ENCODE measurements around the gene ZNF148.
A peak's percentile ranks its signal among the peaks of the same experiment; 100 is the strongest.

Gene ZNF148

DNA sequence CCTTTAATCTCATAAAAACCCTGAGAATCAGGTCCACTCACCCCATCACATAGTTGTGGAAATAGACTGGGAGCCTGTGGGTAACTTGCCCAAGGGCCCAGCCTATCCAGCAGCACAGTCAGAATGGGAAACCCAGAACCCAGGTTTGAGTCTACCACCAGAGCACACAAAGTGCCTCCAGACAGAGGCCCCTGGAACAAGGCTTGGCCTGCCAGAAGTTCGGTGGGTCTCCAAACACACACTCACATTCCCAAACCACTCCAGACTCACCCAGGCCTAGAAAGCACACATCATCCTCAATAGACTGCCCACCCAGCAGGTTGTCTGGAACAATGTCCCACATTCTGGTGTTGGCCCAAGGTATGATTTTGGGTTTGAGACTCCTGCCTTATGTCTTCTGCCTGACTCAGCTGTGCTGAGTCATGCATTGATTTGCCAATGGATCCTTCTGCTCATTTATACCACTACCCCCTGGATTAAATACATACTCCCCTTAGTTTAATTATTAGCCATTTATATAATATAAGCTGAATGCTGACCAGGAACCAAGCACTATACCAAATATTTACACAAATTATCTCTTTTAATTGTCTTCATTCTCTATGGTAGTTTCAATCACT lies 167.1 kb downstream of the ZNF148 start:
- Histone ChIP-seq H2BK15ac (replicated peaks; ENCODE audit: low read depth) (no peak overlapping the region), H3K56ac (ENCODE audit: low read length) (no peak overlapping the region), H3K27me3 (ENCODE audit: insufficient read depth, low read length, poor library complexity) (no peaks in the 10 kb centered on the region)

DNA sequence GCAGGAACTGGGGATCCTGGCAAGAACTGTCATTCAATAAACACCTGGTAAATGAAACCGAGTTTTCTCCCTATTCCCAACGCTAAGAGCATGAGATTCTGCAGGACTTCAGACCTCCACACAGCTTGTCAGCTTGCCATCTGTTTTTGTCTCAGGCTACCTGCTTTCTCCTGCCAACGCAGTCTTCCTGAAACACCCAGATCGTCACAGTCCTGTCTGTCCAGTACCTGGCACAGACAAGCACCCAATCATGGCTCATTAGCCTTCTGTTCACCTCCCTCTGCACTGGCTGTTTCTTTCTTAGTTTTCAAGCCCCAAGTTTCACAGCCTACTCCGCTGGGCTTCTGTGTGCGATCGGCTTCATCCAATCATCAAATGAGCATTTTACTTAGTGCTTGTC lies 167.6 kb downstream of the ZNF148 start:
- no peaks in the 10 kb centered on the region for H3K36me3 ChIP-seq (ENCODE audit: control insufficient read depth, insufficient read depth, low read length)
- no peak overlapping the region for H3K18ac ChIP-seq (ENCODE audit: low read length)
- H3K27ac ChIP-seq (ENCODE audit: low read depth, low read length): no peak overlapping the region
- H2BK120ac ChIP-seq (ENCODE audit: low read depth, low read length): no peak overlapping the region
- no peak overlapping the region for H3K56ac ChIP-seq (ENCODE audit: low read length)
- H3K79me1 ChIP-seq (ENCODE audit: low read length): no peaks in the 10 kb centered on the region
- H2BK15ac ChIP-seq (replicated peaks; ENCODE audit: low read depth): no peak overlapping the region
- no peak overlapping the region for H4K5ac ChIP-seq (ENCODE audit: low read length)
- WGBS (ENCODE audit: extremely low coverage, insufficient coverage, low lambda C conversion rate): no CpG with 5 or more reads among the region's 7 CpGs
- DNase-seq: no peak
- no peak overlapping the region for H3K9ac ChIP-seq (ENCODE audit: low read length)
- H3K23ac ChIP-seq (ENCODE audit: low read length): no peak overlapping the region
- no peak overlapping the region for H3K4me2 ChIP-seq (ENCODE audit: low read length)
- no peaks in the 10 kb centered on the region for H3K4me1 ChIP-seq (ENCODE audit: control insufficient read depth, low read depth, low read length)
- no peak overlapping the region for H2AK5ac ChIP-seq (ENCODE audit: low read length)
- H3K4me3 ChIP-seq (ENCODE audit: low read length): no peak overlapping the region
- no peak overlapping the region for H4K8ac ChIP-seq (ENCODE audit: low read depth, low read length)
- H3K79me2 ChIP-seq (ENCODE audit: control insufficient read depth, insufficient read depth, low read length): no peaks in the 10 kb centered on the region
- no peaks in the 10 kb centered on the region for H3K27me3 ChIP-seq (ENCODE audit: insufficient read depth, low read length, poor library complexity)
- no peak overlapping the region for H2BK5ac ChIP-seq (ENCODE audit: low read length)
- H3K4ac ChIP-seq (ENCODE audit: low read depth, low read length): no peak overlapping the region

More for the DNA sequence above, 167.1 kb downstream of the ZNF148 start:
- Histone ChIP-seq H3K4me3 (ENCODE audit: low read length) (no peak overlapping the region), H3K4me2 (ENCODE audit: low read length) (no peak overlapping the region), H3K9ac (ENCODE audit: low read length) (no peak overlapping the region), H3K4ac (ENCODE audit: low read depth, low read length) (no peak overlapping the region), H3K4me1 (ENCODE audit: control insufficient read depth, low read depth, low read length) (no peaks in the 10 kb centered on the region), H3K79me1 (ENCODE audit: low read length) (no peaks in the 10 kb centered on the region), H4K5ac (ENCODE audit: low read length) (no peak overlapping the region), H3K18ac (ENCODE audit: low read length) (no peak overlapping the region), H3K27ac (ENCODE audit: low read depth, low read length) (no peak overlapping the region), H3K23ac (ENCODE audit: low read length) (no peak overlapping the region), H2BK120ac (ENCODE audit: low read depth, low read length) (no peak overlapping the region), H2BK5ac (ENCODE audit: low read length) (no peak overlapping the region), H2AK5ac (ENCODE audit: low read length) (no peak overlapping the region), H3K36me3 (ENCODE audit: control insufficient read depth, insufficient read depth, low read length) (no peaks in the 10 kb centered on the region), H4K8ac (ENCODE audit: low read depth, low read length) (no peak overlapping the region), H3K79me2 (ENCODE audit: control insufficient read depth, insufficient read depth, low read length) (no peaks in the 10 kb centered on the region)
- no peak for DNase-seq
- WGBS (ENCODE audit: extremely low coverage, insufficient coverage, low lambda C conversion rate): no CpG with 5 or more reads among the region's 1 CpG

DNA sequence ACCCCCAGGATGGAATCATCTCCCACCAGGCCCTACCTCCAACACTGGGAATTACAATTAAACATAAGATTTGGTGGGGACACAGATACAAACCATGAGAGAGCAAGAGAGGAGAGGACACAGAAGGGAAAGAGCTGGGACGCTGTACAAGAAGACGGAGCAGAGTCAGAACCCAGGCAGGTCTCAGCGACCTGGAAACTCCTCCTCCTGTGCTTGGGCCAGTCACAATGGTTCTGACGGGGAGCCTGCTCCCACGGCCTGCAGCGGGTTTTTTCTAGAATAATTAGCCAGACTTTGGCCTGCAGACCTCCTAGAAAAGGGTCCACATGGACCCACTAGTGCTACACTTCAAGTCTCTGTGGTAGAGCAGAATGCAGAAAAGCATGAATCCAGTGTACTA lies 168.2 kb downstream of the ZNF148 start:
- no peak overlapping the region for H2AK5ac ChIP-seq (ENCODE audit: low read length)
- H3K79me2 ChIP-seq (ENCODE audit: control insufficient read depth, insufficient read depth, low read length): no peaks in the 10 kb centered on the region
- H3K18ac ChIP-seq (ENCODE audit: low read length): no peak overlapping the region
- H3K27ac ChIP-seq (ENCODE audit: low read depth, low read length): no peak overlapping the region
- no peaks in the 10 kb centered on the region for H3K27me3 ChIP-seq (ENCODE audit: insufficient read depth, low read length, poor library complexity)
- H3K36me3 ChIP-seq (ENCODE audit: control insufficient read depth, insufficient read depth, low read length): no peaks in the 10 kb centered on the region
- H3K56ac ChIP-seq (ENCODE audit: low read length): no peak overlapping the region
- H2BK5ac ChIP-seq (ENCODE audit: low read length): no peak overlapping the region
- no peak for DNase-seq
- H3K79me1 ChIP-seq (ENCODE audit: low read length): no peaks in the 10 kb centered on the region
- H2BK120ac ChIP-seq (ENCODE audit: low read depth, low read length): no peak overlapping the region
- no peak overlapping the region for H3K23ac ChIP-seq (ENCODE audit: low read length)
- no peaks in the 10 kb centered on the region for H3K4me1 ChIP-seq (ENCODE audit: control insufficient read depth, low read depth, low read length)
- WGBS (ENCODE audit: extremely low coverage, insufficient coverage, low lambda C conversion rate): no CpG with 5 or more reads among the region's 6 CpGs
- H4K8ac ChIP-seq (ENCODE audit: low read depth, low read length): no peak overlapping the region
- no peak overlapping the region for H3K4ac ChIP-seq (ENCODE audit: low read depth, low read length)
- no peak overlapping the region for H3K9ac ChIP-seq (ENCODE audit: low read length)
- no peak overlapping the region for H3K4me3 ChIP-seq (ENCODE audit: low read length)
- no peak overlapping the region for H2BK15ac ChIP-seq (replicated peaks; ENCODE audit: low read depth)
- no peak overlapping the region for H3K4me2 ChIP-seq (ENCODE audit: low read length)
- H4K5ac ChIP-seq (ENCODE audit: low read length): no peak overlapping the region

DNA sequence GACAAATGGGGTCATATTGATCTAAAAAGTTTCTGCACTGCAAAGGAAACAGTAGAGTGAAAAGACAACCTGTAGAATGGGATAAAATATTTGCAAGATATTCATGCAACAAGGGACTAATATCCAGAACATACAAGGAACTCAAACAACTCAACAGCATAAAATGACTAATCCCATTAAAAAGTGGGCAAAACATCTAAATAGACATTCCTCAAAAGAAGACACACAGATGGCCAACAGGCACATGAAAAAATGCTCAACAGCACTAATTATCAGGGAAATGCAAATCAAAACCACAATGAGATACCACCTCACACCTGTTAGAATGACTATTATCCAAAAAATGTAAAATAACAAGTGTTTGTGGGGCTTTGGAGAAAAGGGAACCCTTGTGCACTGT lies 171.4 kb downstream of the ZNF148 start:
- H3K27me3 ChIP-seq (ENCODE audit: insufficient read depth, low read length, poor library complexity): no peaks in the 10 kb centered on the region
- no peak overlapping the region for H3K27ac ChIP-seq (ENCODE audit: low read depth, low read length)
- H3K18ac ChIP-seq (ENCODE audit: low read length): no peak overlapping the region
- no peak overlapping the region for H3K4ac ChIP-seq (ENCODE audit: low read depth, low read length)
- H3K23ac ChIP-seq (ENCODE audit: low read length): no peak overlapping the region
- no peak overlapping the region for H3K4me2 ChIP-seq (ENCODE audit: low read length)
- H2BK5ac ChIP-seq (ENCODE audit: low read length): no peak overlapping the region
- H3K36me3 ChIP-seq (ENCODE audit: control insufficient read depth, insufficient read depth, low read length): no peaks in the 10 kb centered on the region
- H4K5ac ChIP-seq (ENCODE audit: low read length): no peak overlapping the region
- DNase-seq: no peak
- no peaks in the 10 kb centered on the region for H3K79me2 ChIP-seq (ENCODE audit: control insufficient read depth, insufficient read depth, low read length)
- H3K4me3 ChIP-seq (ENCODE audit: low read length): no peak overlapping the region
- no peak overlapping the region for H3K9ac ChIP-seq (ENCODE audit: low read length)
- no peaks in the 10 kb centered on the region for H3K79me1 ChIP-seq (ENCODE audit: low read length)
- H2BK120ac ChIP-seq (ENCODE audit: low read depth, low read length): no peak overlapping the region
- no peak overlapping the region for H2BK15ac ChIP-seq (replicated peaks; ENCODE audit: low read depth)
- H3K56ac ChIP-seq (ENCODE audit: low read length): no peak overlapping the region
- no peaks in the 10 kb centered on the region for H3K4me1 ChIP-seq (ENCODE audit: control insufficient read depth, low read depth, low read length)
- no peak overlapping the region for H2AK5ac ChIP-seq (ENCODE audit: low read length)
- H4K8ac ChIP-seq (ENCODE audit: low read depth, low read length): no peak overlapping the region

DNA sequence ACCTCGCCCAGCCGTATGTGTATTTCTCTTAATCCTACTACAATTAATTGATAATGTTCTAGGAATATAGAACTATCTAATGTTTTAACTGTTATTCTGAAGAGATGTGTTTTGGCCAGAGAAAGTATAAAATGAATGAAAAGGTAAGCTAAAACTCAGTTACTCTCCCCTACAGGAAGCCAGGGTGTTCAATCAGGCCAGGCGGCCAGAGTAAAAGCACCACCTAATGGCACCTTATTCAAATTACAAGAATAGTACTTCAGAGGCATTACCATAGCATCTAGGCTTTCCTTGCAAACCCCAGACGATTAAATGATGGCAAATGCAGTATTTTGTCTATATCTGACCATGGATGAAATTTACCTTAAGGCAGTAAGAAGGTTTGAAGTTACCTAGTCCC lies 172.9 kb downstream of the ZNF148 start:
- H3K79me2 ChIP-seq (ENCODE audit: control insufficient read depth, insufficient read depth, low read length): no peaks in the 10 kb centered on the region
- H4K5ac ChIP-seq (ENCODE audit: low read length): no peak overlapping the region
- H3K36me3 ChIP-seq (ENCODE audit: control insufficient read depth, insufficient read depth, low read length): no peaks in the 10 kb centered on the region
- no peak overlapping the region for H3K56ac ChIP-seq (ENCODE audit: low read length)
- DNase-seq: peak; percentile 71
- H3K23ac ChIP-seq (ENCODE audit: low read length): no peak overlapping the region
- H3K79me1 ChIP-seq (ENCODE audit: low read length): no peaks in the 10 kb centered on the region
- no peak overlapping the region for H2BK5ac ChIP-seq (ENCODE audit: low read length)
- H4K8ac ChIP-seq (ENCODE audit: low read depth, low read length): peak overlapping the region; percentile 13
- H3K27me3 ChIP-seq (ENCODE audit: insufficient read depth, low read length, poor library complexity): no peaks in the 10 kb centered on the region
- no peak overlapping the region for H3K9ac ChIP-seq (ENCODE audit: low read length)
- H2BK15ac ChIP-seq (replicated peaks; ENCODE audit: low read depth): no peak overlapping the region
- H3K4me3 ChIP-seq (ENCODE audit: low read length): no peak overlapping the region
- no peak overlapping the region for H3K27ac ChIP-seq (ENCODE audit: low read depth, low read length)
- H3K4me1 ChIP-seq (ENCODE audit: control insufficient read depth, low read depth, low read length): no peaks in the 10 kb centered on the region
- no peak overlapping the region for H2BK120ac ChIP-seq (ENCODE audit: low read depth, low read length)
- no peak overlapping the region for H2AK5ac ChIP-seq (ENCODE audit: low read length)
- WGBS (ENCODE audit: extremely low coverage, insufficient coverage, low lambda C conversion rate): no CpG with 5 or more reads among the region's 4 CpGs
- no peak overlapping the region for H3K4me2 ChIP-seq (ENCODE audit: low read length)
- H3K4ac ChIP-seq (ENCODE audit: low read depth, low read length): no peak overlapping the region
- H3K18ac ChIP-seq (ENCODE audit: low read length): no peak overlapping the region

DNA sequence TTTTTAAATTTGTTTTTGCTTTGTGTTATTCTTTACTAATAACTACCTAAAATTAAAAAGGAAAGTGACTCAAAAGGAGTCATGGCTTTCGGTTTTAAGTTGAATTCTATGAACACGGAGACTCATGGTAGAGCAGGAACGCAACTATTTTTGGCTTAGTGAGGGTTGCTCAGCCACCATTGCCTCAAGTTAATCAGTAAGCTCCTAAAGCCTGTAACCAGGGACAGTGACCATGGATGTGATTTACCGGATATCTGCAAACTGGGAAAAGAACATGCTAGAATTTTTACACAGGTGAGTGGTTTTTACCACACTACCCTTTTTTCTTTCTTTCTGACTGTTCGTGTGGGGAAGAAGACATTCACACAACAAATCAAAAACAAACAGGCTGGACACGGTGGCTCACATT lies 174.4 kb downstream of the ZNF148 start:
- no peak overlapping the region for H3K27ac ChIP-seq (ENCODE audit: low read depth, low read length)
- H3K4me3 ChIP-seq (ENCODE audit: low read length): no peak overlapping the region
- H3K4me1 ChIP-seq (ENCODE audit: control insufficient read depth, low read depth, low read length): no peaks in the 10 kb centered on the region
- H2BK120ac ChIP-seq (ENCODE audit: low read depth, low read length): no peak overlapping the region
- H4K5ac ChIP-seq (ENCODE audit: low read length): no peak overlapping the region
- H2AK5ac ChIP-seq (ENCODE audit: low read length): no peak overlapping the region
- no peak overlapping the region for H4K8ac ChIP-seq (ENCODE audit: low read depth, low read length)
- no peaks in the 10 kb centered on the region for H3K27me3 ChIP-seq (ENCODE audit: insufficient read depth, low read length, poor library complexity)
- WGBS (ENCODE audit: extremely low coverage, insufficient coverage, low lambda C conversion rate): no CpG with 5 or more reads among the region's 6 CpGs
- no peak overlapping the region for H3K18ac ChIP-seq (ENCODE audit: low read length)
- no peaks in the 10 kb centered on the region for H3K79me2 ChIP-seq (ENCODE audit: control insufficient read depth, insufficient read depth, low read length)
- H2BK15ac ChIP-seq (replicated peaks; ENCODE audit: low read depth): no peak overlapping the region
- no peak overlapping the region for H3K4me2 ChIP-seq (ENCODE audit: low read length)
- H2BK5ac ChIP-seq (ENCODE audit: low read length): no peak overlapping the region
- H3K79me1 ChIP-seq (ENCODE audit: low read length): no peaks in the 10 kb centered on the region
- no peak for DNase-seq
- H3K23ac ChIP-seq (ENCODE audit: low read length): no peak overlapping the region
- H3K4ac ChIP-seq (ENCODE audit: low read depth, low read length): no peak overlapping the region
- H3K36me3 ChIP-seq (ENCODE audit: control insufficient read depth, insufficient read depth, low read length): no peaks in the 10 kb centered on the region
- H3K56ac ChIP-seq (ENCODE audit: low read length): peak overlapping the region; percentile 15
- H3K9ac ChIP-seq (ENCODE audit: low read length): no peak overlapping the region

Data from mesendoderm (in vitro differentiated cells).